Measurements from ENCODE around the gene PDCD1. TPM values are rescaled to one million over a fixed set of nuclear protein-coding genes. Genes with fewer than 3 reads are reported as not detected.

The PDCD1 gene
- polyA plus RNA-seq, 1 donor (not counting 4 experiments of a cell fraction or from before 2014, with no cell fraction given): not detected

Other genes starting within 250 kb of the PDCD1 start
- gene THAP4, start 221.7 kb downstream of the PDCD1 start, polyA plus RNA-seq: 30.3 to 39.5 TPM (median 36.2 TPM) in 3 replicates
- gene ATG4B, start 221.2 kb downstream of the PDCD1 start, polyA plus RNA-seq: 69.0 to 96.0 TPM (median 72.3 TPM) in 3 replicates
- 19.4 to 32.1 TPM (median 31.6 TPM) in 3 replicates for gene DTYMK, start 172.1 kb downstream of the PDCD1 start, polyA plus RNA-seq
- 17.3 to 21.1 TPM (median 19.1 TPM) in 3 replicates for gene ING5, start 156.9 kb downstream of the PDCD1 start, polyA plus RNA-seq
- 5.4 to 10.8 TPM (median 5.8 TPM) in 3 replicates for gene D2HGDH, start 124.3 kb downstream of the PDCD1 start, polyA plus RNA-seq
- 0.05 TPM in 1 of 3 replicates, not detected in the others for gene GAL3ST2, start 82.1 kb downstream of the PDCD1 start, polyA plus RNA-seq
- not detected in 3 replicates for gene NEU4, start 49.7 kb downstream of the PDCD1 start, polyA plus RNA-seq
- not detected in 3 replicates for gene RTP5, start 10.8 kb upstream of the PDCD1 start, polyA plus RNA-seq

Data from keratinocyte (primary cell).